Measurements from ENCODE around the gene HOXD9.

DNA sequence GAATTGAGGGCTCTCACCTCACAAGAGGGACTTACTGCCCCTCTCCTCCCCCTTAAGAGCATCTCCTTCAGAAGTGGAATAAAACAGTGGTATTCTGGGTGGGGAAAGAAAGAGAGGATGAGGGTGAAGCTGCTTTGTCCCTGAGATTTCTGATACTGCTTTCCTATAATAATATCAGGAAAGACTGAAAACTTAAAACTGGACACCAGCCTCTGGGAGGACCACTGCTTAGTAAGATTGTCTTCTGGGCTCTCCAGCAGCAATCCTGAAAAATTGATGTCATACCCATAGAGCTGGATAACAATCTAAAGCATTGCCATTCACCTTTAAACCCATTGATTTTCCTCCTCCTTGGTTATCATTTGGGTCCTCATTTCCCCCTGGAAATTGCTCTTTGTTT lies 24.1 kb downstream of the HOXD9 start:
- TF ChIP-seq ZNF8 (CRISPR knock-in tag; IDR thresholded peaks at IDR 0.05) (no peak), ZFP30 (CRISPR knock-in tag; IDR thresholded peaks at IDR 0.05) (no peak), ZFP3 (CRISPR knock-in tag; IDR thresholded peaks at IDR 0.05) (no peak), ZNF565 (CRISPR knock-in tag; conservative IDR thresholded peaks at IDR 0.05; ENCODE audit: low read depth) (no peak), PPARA (CRISPR knock-in tag; IDR thresholded peaks at IDR 0.05; ENCODE audit: borderline replicate concordance) (no peak), ARNTL (CRISPR knock-in tag; IDR thresholded peaks at IDR 0.05; ENCODE audit: borderline replicate concordance, low read depth) (no peak), CSDC2 (CRISPR knock-in tag; IDR thresholded peaks at IDR 0.05) (no peak), ZC3H10 (CRISPR knock-in tag; IDR thresholded peaks at IDR 0.05) (no peak), OSR1 (CRISPR knock-in tag; IDR thresholded peaks at IDR 0.05) (no peak), RARB (CRISPR knock-in tag; IDR thresholded peaks at IDR 0.05) (no peak)
- TF ChIP-seq, protein P1, sequence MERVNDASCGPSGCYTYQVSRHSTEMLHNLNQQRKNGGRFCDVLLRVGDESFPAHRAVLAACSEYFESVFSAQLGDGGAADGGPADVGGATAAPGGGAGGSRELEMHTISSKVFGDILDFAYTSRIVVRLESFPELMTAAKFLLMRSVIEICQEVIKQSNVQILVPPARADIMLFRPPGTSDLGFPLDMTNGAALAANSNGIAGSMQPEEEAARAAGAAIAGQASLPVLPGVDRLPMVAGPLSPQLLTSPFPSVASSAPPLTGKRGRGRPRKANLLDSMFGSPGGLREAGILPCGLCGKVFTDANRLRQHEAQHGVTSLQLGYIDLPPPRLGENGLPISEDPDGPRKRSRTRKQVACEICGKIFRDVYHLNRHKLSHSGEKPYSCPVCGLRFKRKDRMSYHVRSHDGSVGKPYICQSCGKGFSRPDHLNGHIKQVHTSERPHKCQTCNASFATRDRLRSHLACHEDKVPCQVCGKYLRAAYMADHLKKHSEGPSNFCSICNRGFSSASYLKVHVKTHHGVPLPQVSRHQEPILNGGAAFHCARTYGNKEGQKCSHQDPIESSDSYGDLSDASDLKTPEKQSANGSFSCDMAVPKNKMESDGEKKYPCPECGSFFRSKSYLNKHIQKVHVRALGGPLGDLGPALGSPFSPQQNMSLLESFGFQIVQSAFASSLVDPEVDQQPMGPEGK (CRISPR knock-in tag; IDR thresholded peaks at IDR 0.05; ENCODE audit: borderline replicate concordance), result no peak
- TF ChIP-seq, protein P2, sequence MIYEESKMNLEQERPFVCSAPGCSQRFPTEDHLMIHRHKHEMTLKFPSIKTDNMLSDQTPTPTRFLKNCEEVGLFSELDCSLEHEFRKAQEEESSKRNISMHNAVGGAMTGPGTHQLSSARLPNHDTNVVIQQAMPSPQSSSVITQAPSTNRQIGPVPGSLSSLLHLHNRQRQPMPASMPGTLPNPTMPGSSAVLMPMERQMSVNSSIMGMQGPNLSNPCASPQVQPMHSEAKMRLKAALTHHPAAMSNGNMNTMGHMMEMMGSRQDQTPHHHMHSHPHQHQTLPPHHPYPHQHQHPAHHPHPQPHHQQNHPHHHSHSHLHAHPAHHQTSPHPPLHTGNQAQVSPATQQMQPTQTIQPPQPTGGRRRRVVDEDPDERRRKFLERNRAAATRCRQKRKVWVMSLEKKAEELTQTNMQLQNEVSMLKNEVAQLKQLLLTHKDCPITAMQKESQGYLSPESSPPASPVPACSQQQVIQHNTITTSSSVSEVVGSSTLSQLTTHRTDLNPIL (CRISPR knock-in tag; IDR thresholded peaks at IDR 0.05; ENCODE audit: low read depth), result no peak
